Measurements from ENCODE around the gene PRELID2.

PRELID2 gene

DNA sequence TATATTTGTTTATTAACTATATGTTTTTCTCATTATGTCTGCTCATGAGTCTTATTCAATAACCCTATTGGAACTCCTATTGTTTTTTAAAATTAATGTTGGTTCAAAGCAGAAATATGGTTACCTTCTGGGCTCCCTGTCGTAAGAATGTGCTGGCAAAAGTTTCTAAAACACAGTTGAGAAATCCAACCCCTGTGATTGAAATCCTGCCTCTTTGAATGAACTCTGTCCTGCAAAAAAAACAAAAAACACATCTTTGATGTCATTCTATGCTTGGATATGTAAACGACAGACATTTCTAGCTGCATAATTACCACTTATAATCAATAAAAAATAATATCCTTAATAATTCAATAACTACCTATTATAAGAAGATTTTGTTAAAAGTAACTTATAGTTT, 38.8 kb downstream of the PRELID2 start:
- CTCF ChIA-PET = interaction anchor here (1.4 kb wide), 1 partner anchor 16 kb away, joined by 4 read pairs; no protein-coding TSS in a partner anchor
- DNase-seq (ENCODE audit: low read depth, low spot score) = no peak
- POLR2A ChIA-PET = no interaction called here

DNA sequence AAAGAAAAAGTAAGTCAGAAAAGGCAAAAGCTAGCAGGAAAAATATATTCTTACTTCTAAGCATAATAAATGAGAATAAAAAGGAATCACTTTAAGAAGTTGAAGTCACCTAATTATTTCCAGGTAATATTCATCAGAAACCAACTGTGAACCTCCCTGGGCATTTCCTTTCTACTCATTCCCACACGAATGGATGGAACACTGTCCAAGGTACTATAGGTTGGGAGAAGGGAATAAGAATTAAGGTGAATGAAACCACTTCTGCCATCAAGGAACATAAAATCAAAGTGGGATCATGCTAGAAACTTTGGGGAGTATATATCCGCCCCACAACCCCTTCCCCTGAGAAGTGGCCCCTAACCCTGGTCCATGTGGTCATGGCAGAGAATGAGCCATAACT, 41.6 kb downstream of the PRELID2 start:
- ChIA-PET CTCF (interaction anchor here (0.8 kb wide), 1 partner anchor 13 kb away, joined by 3 read pairs; no protein-coding TSS in a partner anchor), POLR2A (no interaction called here)
- no peak overlapping the region for H3K4me3 ChIP-seq (ENCODE audit: low read depth, low read length)
- DNase-seq (ENCODE audit: low read depth, low spot score) = no peak
- TF ChIP-seq, protein P1, sequence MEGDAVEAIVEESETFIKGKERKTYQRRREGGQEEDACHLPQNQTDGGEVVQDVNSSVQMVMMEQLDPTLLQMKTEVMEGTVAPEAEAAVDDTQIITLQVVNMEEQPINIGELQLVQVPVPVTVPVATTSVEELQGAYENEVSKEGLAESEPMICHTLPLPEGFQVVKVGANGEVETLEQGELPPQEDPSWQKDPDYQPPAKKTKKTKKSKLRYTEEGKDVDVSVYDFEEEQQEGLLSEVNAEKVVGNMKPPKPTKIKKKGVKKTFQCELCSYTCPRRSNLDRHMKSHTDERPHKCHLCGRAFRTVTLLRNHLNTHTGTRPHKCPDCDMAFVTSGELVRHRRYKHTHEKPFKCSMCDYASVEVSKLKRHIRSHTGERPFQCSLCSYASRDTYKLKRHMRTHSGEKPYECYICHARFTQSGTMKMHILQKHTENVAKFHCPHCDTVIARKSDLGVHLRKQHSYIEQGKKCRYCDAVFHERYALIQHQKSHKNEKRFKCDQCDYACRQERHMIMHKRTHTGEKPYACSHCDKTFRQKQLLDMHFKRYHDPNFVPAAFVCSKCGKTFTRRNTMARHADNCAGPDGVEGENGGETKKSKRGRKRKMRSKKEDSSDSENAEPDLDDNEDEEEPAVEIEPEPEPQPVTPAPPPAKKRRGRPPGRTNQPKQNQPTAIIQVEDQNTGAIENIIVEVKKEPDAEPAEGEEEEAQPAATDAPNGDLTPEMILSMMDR (IDR thresholded peaks at IDR 0.05; ENCODE audit: insufficient read depth, low read length, missing control alignments) = no peak

More for the DNA sequence above, 38.8 kb downstream of the PRELID2 start:
- TF ChIP-seq, protein P1 (IDR thresholded peaks at IDR 0.05; ENCODE audit: insufficient read depth, low read length, missing control alignments) = no peak
- H3K4me3 ChIP-seq (ENCODE audit: low read depth, low read length) = no peak overlapping the region

DNA sequence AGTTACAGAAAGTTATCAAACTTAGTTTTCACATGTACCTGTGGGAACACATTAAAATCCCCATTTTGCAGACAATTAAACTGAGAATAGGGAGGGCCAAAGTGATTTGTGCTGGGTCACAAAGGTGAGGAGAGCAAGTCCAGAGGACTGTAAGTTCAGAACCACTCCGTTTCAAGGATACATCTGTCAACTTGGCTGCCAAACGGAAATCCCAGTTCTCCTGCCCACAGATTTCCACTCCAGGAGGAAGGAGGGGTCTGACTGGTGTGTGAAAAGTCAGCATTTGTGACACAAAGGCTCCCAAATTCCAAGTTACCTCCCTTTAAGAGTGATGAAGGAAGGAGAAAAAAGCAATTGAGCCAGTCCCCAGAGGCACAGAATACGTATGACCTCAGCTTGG, 42.3 kb downstream of the PRELID2 start:
- TF ChIP-seq, protein P1 (IDR thresholded peaks at IDR 0.05; ENCODE audit: insufficient read depth, low read length, missing control alignments) = no peak
- POLR2A ChIA-PET = no interaction called here
- CTCF ChIA-PET = interaction anchor here (0.8 to 1.1 kb wide), 3 partner anchors 14 to 255 kb away, joined by 3 read pairs; no protein-coding TSS in a partner anchor
- DNase-seq (ENCODE audit: low read depth, low spot score) = no peak
- no peak overlapping the region for H3K4me3 ChIP-seq (ENCODE audit: low read depth, low read length)

DNA sequence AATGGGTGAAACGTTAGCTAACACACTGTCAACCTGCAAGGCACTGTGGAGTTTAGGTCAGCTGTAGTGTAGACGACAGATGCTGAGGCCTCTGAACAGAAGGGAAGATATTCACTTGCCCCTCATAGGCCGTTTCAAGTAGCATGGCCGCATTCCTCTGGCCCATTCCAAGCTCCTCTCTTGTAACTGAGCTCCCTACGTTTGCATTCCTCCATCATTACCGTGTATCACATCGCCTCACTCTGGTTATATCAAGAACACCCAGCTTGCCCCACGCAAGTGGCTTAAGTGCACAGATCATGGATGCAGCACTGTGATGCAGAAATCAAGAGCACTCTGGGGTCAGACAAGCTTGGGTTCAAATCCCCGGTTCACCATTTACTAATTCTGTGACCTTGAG, 43.3 kb downstream of the PRELID2 start:
- TF ChIP-seq, protein P1 (IDR thresholded peaks at IDR 0.05; ENCODE audit: insufficient read depth, low read length, missing control alignments) = no peak
- ChIA-PET POLR2A (no interaction called here), CTCF (interaction anchor here (0.8 to 1.1 kb wide), 3 partner anchors 34 to 256 kb away, joined by 3 read pairs; no protein-coding TSS in a partner anchor)
- no peak for DNase-seq (ENCODE audit: low read depth, low spot score)
- H3K4me3 ChIP-seq (ENCODE audit: low read depth, low read length) = no peak overlapping the region

DNA sequence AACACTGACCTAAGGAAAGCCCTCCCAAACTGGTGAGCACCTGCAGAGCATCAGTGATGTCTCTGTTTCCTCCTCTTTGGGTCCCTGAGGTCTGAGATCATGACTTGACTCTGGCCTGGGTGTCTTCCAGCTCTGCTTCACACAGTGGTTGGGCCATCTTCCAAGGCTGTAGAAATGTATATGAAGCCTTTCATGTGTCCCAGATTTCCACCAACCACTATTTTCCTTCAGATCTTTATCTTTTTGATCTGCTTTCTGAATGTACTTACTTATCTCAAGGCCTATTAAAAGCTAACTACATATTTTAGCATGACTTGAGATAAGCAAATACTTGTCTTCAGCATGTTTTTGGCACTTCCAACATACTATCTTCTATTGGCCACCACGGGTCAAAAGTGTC, 47.1 kb downstream of the PRELID2 start:
- DNase-seq (ENCODE audit: low read depth, low spot score) = no peak
- ChIA-PET POLR2A (no interaction called here), CTCF (no interaction called here)
- no peak overlapping the region for H3K4me3 ChIP-seq (ENCODE audit: low read depth, low read length)
- TF ChIP-seq, protein P1 (IDR thresholded peaks at IDR 0.05; ENCODE audit: insufficient read depth, low read length, missing control alignments) = no peak

DNA sequence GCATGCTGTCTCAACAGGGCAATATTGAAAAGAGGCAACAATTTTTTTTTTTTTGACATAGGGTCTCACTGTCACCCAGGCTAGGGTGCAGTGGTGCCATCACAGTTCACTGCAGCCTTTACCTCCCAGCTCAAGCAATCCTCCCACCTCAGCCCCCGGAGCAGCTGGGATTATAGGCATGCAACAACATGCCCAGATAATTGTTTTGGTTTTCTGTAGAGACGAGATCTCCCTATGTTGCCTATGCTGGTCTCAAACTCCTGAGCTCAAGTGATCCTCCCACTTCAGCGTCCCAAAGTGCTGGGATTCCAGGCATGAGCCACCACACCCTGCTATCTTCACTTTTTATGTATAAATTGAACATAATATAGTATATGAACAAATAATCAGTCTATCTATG, 47.6 kb downstream of the PRELID2 start:
- ChIA-PET CTCF (interaction anchor here (0.6 to 1.5 kb wide), 3 partner anchors 25 to 660 kb away, joined by 3 to 4 read pairs (median 4); no protein-coding TSS in a partner anchor), POLR2A (interaction anchor here (0.7 kb wide), 1 partner anchor 1582 kb away, joined by 3 read pairs; no protein-coding TSS in a partner anchor)
- DNase-seq (ENCODE audit: low read depth, low spot score) = no peak
- no peak overlapping the region for H3K4me3 ChIP-seq (ENCODE audit: low read depth, low read length)
- TF ChIP-seq, protein P1 (IDR thresholded peaks at IDR 0.05; ENCODE audit: insufficient read depth, low read length, missing control alignments) = no peak
